VCaP (cell line): ENCODE data around the gene NT5DC1.

Source experiments
- H3K27ac ChIP-seq: fragments of 450-650 bp; 2 replicates; pipeline ENCODE4 v1.5.1; 2017
- CTCF ChIP-seq: fragments of 450-650 bp; conservative IDR thresholded peaks from 2 replicates; pipeline ENCODE4 v1.5.1; 2017; ENCODE audit warnings: mild to moderate bottlenecking, moderate library complexity

Gene NT5DC1

GRCh38 chr6:116118608-116119007, 18.0 kb downstream of the NT5DC1 start:
- no peak for TF ChIP-seq CTCF
- H3K27ac ChIP-seq: no peak overlapping the region

- TF ChIP-seq CTCF: no peak
- H3K27ac ChIP-seq: no peak overlapping the region
These were observed 19.8 kb downstream of the NT5DC1 start for GRCh38 chr6:116120430-116120829.

GRCh38 chr6:116126032-116126431, 25.4 kb downstream of the NT5DC1 start, which contains the start of gene COL10A1:
COL10A1 (minus strand) TSS chr6:116126132; CDS start chr6:116125492, 640 bp downstream.
- no peak for TF ChIP-seq CTCF
- H3K27ac ChIP-seq: no peak within 1 kb of the TSS

GRCh38 chr6:116127771-116128493, 27.3 kb downstream of the NT5DC1 start:
- H3K27ac ChIP-seq: no peak overlapping the region

GRCh38 chr6:116133453-116133852, 32.8 kb downstream of the NT5DC1 start:
- no peak for TF ChIP-seq CTCF
- H3K27ac ChIP-seq: no peak overlapping the region

More at GRCh38 chr6:116127771-116128493, 27.3 kb downstream of the NT5DC1 start:
- TF ChIP-seq CTCF: no peak

GRCh38 chr6:116136373-116136772, 35.7 kb downstream of the NT5DC1 start:
- TF ChIP-seq CTCF: no peak
- no peak overlapping the region for H3K27ac ChIP-seq

- H3K27ac ChIP-seq: no peak overlapping the region
- no peak for TF ChIP-seq CTCF
These were observed 36.3 kb downstream of the NT5DC1 start for GRCh38 chr6:116136933-116137340.
